Liver (tissue), 9 donors: ENCODE measurements around the gene JAKMIP2. TPM values are rescaled to one million over a fixed set of nuclear protein-coding genes. Genes with fewer than 3 reads are reported as not detected.

Experiments used
- DNase-seq: peaks from one replicate; pipeline ENCODE4 v3.0.0-alpha.2; 2017; ENCODE audit warnings: low spot score
- H3K27ac ChIP-seq, 2 donors: one replicate each; pipeline ENCODE4 v1.7.0; 2013; ENCODE audit warnings: inconsistent platforms in 2 of 2, low read length in 2 of 2, control low read depth in 1 of 2, low read depth in 1 of 2, mild to moderate bottlenecking in 1 of 2
- H3K27me3 ChIP-seq, 4 donors: one replicate each; pipeline versions ENCODE4 v1.6.1 to v1.7.0; 2013; ENCODE audit warnings: low read length in 3 of 4, inconsistent platforms in 1 of 4, mild to moderate bottlenecking in 1 of 4, moderate library complexity in 1 of 4; ENCODE audit not compliant: control insufficient read depth in 4 of 4, insufficient read depth in 4 of 4
- H3K36me3 ChIP-seq, 4 donors: one replicate each; pipeline versions ENCODE4 v1.6.1 to v1.7.0; 2013; ENCODE audit warnings: low read length in 3 of 4, mild to moderate bottlenecking in 3 of 4, low read depth in 1 of 4, moderate library complexity in 1 of 4; ENCODE audit not compliant: control insufficient read depth in 4 of 4, insufficient read depth in 3 of 4
- H3K4me1 ChIP-seq, 4 donors: one replicate each; pipeline versions ENCODE4 v1.6.1 to v1.7.0; 2013; ENCODE audit warnings: low read length in 3 of 4, mild to moderate bottlenecking in 3 of 4, moderate library complexity in 1 of 4; ENCODE audit not compliant: control insufficient read depth in 4 of 4, insufficient read depth in 4 of 4
- H3K4me3 ChIP-seq, 3 donors: one replicate each; pipeline versions ENCODE4 v1.6.1 to v1.7.0; 2013; ENCODE audit warnings: low read length in 3 of 3, control low read depth in 1 of 3, low read depth in 1 of 3, mild to moderate bottlenecking in 1 of 3
- H3K9ac ChIP-seq, 2 donors: one replicate each; pipeline ENCODE4 v1.7.0; 2013; ENCODE audit warnings: low read length in 2 of 2, mild to moderate bottlenecking in 2 of 2, moderate library complexity in 2 of 2, control low read depth in 1 of 2, low read depth in 1 of 2
- H3K9me3 ChIP-seq, 4 donors: one replicate each; pipeline versions ENCODE4 v1.6.1 to v1.7.0; 2013; ENCODE audit warnings: low read length in 3 of 4; ENCODE audit not compliant: control insufficient read depth in 4 of 4
- ATF3 ChIP-seq: IDR thresholded peaks from 2 replicates; pipeline ENCODE4 v1.6.1; 2016; ENCODE audit warnings: antibody characterized with exemption
- EGR1 ChIP-seq, 2 donors: IDR thresholded peaks; 2 replicates each; pipeline ENCODE4 v1.6.1; 2016 to 2018; ENCODE audit warnings: antibody characterized with exemption in 2 of 2, low read depth in 2 of 2
- FOXA1 ChIP-seq: IDR thresholded peaks from 2 replicates; pipeline ENCODE4 v1.6.1; 2016; ENCODE audit warnings: antibody characterized with exemption
- FOXA2 ChIP-seq: IDR thresholded peaks from 2 replicates; pipeline ENCODE4 v1.6.1; 2016; ENCODE audit warnings: antibody characterized with exemption
- GABPA ChIP-seq, 2 donors: IDR thresholded peaks in 1 of 2; conservative IDR thresholded peaks in 1 of 2; 2 replicates each; pipeline ENCODE4 v1.6.1; 2016; ENCODE audit warnings: antibody characterized with exemption in 2 of 2, mild to moderate bottlenecking in 1 of 2, moderate library complexity in 1 of 2
- HNF4A ChIP-seq, 2 donors: conservative IDR thresholded peaks; 2 replicates each; pipeline ENCODE4 v1.6.1; 2016; ENCODE audit warnings: antibody characterized with exemption in 2 of 2, mild to moderate bottlenecking in 2 of 2
- HNF4G ChIP-seq: IDR thresholded peaks from 2 replicates; pipeline ENCODE4 v1.6.1; 2016; ENCODE audit warnings: antibody characterized with exemption
- JUND ChIP-seq, 2 donors: IDR thresholded peaks; 2 replicates each; pipeline ENCODE4 v1.6.1; 2016; ENCODE audit warnings: antibody characterized with exemption in 2 of 2
- NR2F2 ChIP-seq: IDR thresholded peaks from 2 replicates; pipeline ENCODE4 v1.6.1; 2016; ENCODE audit warnings: antibody characterized with exemption
- RAD21 ChIP-seq, 2 donors: IDR thresholded peaks; 2 replicates each; pipeline ENCODE4 v1.6.1; 2016; ENCODE audit warnings: antibody characterized with exemption in 2 of 2, mild to moderate bottlenecking in 2 of 2
- RXRA ChIP-seq, 2 donors: IDR thresholded peaks; 2 replicates each; pipeline ENCODE4 v1.6.1; 2017 to 2018; ENCODE audit warnings: antibody characterized with exemption in 2 of 2, mild to moderate bottlenecking in 1 of 2
- SP1 ChIP-seq: IDR thresholded peaks from 2 replicates; pipeline ENCODE4 v1.6.1; 2018; ENCODE audit warnings: antibody characterized with exemption, mild to moderate bottlenecking
- TAF1 ChIP-seq: conservative IDR thresholded peaks from 2 replicates; pipeline ENCODE4 v1.6.1; 2016; ENCODE audit warnings: antibody characterized with exemption, mild to moderate bottlenecking
- YY1 ChIP-seq: IDR thresholded peaks from 2 replicates; pipeline ENCODE4 v1.6.1; 2016; ENCODE audit warnings: antibody characterized with exemption, mild to moderate bottlenecking
- WGBS: extraction: QIAGEN DNeasy Blood & Tissue Kit; methylation state at CpG from one replicate; pipeline ENCODE4 v1.1.7; 2013; 5-methylcytosine and 5-hydroxymethylcytosine counted together
- polyA plus RNA-seq, 2 donors: library from polyadenylated mRNA; stranded (reverse) in 1 of 2; unstranded in 1 of 2; fragments of 200-250 nt in 1 of 2; fragments of >200 nt in 1 of 2; fragmentation: Nextera tagmentation in 1 of 2; extraction: Ambion mirVana in 1 of 2; gene quantifications; one replicate each; pipeline versions ENCODE4 v1.2.1 to v1.2.3, GENCODE V29; 2013 to 2015
- total RNA-seq, 2 donors: library from RNA; depleted of rRNA; stranded (reverse); fragments of >200 nt; gene quantifications; one replicate each; pipeline ENCODE4 v1.2.3, GENCODE V29; 2014
- TF ChIP-seq, protein P1 (sequence below): fragments of 150-350 bp; IDR thresholded peaks from 2 replicates; pipeline ENCODE4 v1.5.1; 2017; ENCODE audit warnings: improper control_type of control experiment, low read depth, low read length; ENCODE audit not compliant: missing input control
- TF ChIP-seq, protein P2 (sequence below): IDR thresholded peaks from 2 replicates; pipeline ENCODE4 v1.6.1; 2016; ENCODE audit warnings: antibody characterized with exemption
- TF ChIP-seq, protein P3 (sequence below): IDR thresholded peaks from 2 replicates; pipeline ENCODE4 v1.6.1; 2016; ENCODE audit warnings: antibody characterized with exemption
- TF ChIP-seq, protein P4 (sequence below): IDR thresholded peaks from 2 replicates; pipeline ENCODE4 v1.6.1; 2016; ENCODE audit warnings: antibody characterized with exemption, mild to moderate bottlenecking
- donor health status: healthy.
- donor health status: healthy.
- donor health status: healthy.
- donor health status: healthy.
- donor health status: healthy.

Gene JAKMIP2
- total and polyA plus RNA-seq, 4 donors: 0.06 to 0.38 (median 0.24) TPM

DNA sequence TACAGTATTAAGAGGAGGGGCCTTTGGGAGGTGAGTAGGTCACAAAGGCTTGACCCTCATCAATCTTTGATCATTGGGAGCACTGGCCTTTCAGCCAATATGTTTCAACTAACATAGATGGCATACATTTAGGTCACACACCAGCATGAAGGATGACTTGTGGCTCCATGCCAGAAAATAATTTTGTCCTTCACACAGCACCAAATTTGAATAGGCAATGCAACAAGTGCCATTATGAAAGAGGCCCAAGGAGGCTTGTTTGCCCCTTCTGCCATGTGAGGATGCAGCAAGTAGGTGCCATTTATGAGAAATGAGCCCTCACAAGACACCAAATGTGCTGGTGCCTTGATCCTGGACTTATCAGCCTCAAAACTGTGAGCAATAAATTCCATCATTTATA is 81.1 kb downstream of the JAKMIP2 start (continued):
- TF ChIP-seq FOXA2 (no peak), NR2F2 (no peak), RAD21 (IDR thresholded peaks at IDR 0.05) (no peak), GABPA (IDR thresholded peaks at IDR 0.05 in 1 of 2, conservative IDR thresholded peaks at IDR 0.05 in 1 of 2) (no peak)

GRCh38 chr5:147699496-147700088 is 82.9 kb downstream of the JAKMIP2 start:
- 93% methylated on average over 3 of the region's 3 CpGs for WGBS
- no peaks in the 10 kb centered on the region for H3K36me3 ChIP-seq
- peaks cover 0 to 3% (median 0%) of the 10 kb centered on the region in 4 donors for H3K9me3 ChIP-seq
- no peak overlapping the region for H3K27ac ChIP-seq
- no peak overlapping the region for H3K4me3 ChIP-seq
- DNase-seq: no peak
- no peak overlapping the region for H3K9ac ChIP-seq
- no peaks in the 10 kb centered on the region for H3K27me3 ChIP-seq
- no peak for TF ChIP-seq GABPA (IDR thresholded peaks at IDR 0.05 in 1 of 2, conservative IDR thresholded peaks at IDR 0.05 in 1 of 2)
- TF ChIP-seq NR2F2: no peak
- TF ChIP-seq RXRA (IDR thresholded peaks at IDR 0.05): no peak
- no peak for TF ChIP-seq FOXA2
- TF ChIP-seq EGR1 (IDR thresholded peaks at IDR 0.05; ENCODE audit: low read depth in 2 of 2): no peak
- TF ChIP-seq, protein P1, sequence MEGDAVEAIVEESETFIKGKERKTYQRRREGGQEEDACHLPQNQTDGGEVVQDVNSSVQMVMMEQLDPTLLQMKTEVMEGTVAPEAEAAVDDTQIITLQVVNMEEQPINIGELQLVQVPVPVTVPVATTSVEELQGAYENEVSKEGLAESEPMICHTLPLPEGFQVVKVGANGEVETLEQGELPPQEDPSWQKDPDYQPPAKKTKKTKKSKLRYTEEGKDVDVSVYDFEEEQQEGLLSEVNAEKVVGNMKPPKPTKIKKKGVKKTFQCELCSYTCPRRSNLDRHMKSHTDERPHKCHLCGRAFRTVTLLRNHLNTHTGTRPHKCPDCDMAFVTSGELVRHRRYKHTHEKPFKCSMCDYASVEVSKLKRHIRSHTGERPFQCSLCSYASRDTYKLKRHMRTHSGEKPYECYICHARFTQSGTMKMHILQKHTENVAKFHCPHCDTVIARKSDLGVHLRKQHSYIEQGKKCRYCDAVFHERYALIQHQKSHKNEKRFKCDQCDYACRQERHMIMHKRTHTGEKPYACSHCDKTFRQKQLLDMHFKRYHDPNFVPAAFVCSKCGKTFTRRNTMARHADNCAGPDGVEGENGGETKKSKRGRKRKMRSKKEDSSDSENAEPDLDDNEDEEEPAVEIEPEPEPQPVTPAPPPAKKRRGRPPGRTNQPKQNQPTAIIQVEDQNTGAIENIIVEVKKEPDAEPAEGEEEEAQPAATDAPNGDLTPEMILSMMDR: no peak
- no peak for TF ChIP-seq HNF4A (conservative IDR thresholded peaks at IDR 0.05)
- TF ChIP-seq SP1: no peak
- TF ChIP-seq FOXA1: no peak
- TF ChIP-seq HNF4G: no peak
- TF ChIP-seq YY1: no peak
- no peak for TF ChIP-seq TAF1
- TF ChIP-seq, protein P2, sequence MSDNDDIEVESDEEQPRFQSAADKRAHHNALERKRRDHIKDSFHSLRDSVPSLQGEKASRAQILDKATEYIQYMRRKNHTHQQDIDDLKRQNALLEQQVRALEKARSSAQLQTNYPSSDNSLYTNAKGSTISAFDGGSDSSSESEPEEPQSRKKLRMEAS: no peak
- TF ChIP-seq JUND (IDR thresholded peaks at IDR 0.05): no peak
- TF ChIP-seq, protein P3, sequence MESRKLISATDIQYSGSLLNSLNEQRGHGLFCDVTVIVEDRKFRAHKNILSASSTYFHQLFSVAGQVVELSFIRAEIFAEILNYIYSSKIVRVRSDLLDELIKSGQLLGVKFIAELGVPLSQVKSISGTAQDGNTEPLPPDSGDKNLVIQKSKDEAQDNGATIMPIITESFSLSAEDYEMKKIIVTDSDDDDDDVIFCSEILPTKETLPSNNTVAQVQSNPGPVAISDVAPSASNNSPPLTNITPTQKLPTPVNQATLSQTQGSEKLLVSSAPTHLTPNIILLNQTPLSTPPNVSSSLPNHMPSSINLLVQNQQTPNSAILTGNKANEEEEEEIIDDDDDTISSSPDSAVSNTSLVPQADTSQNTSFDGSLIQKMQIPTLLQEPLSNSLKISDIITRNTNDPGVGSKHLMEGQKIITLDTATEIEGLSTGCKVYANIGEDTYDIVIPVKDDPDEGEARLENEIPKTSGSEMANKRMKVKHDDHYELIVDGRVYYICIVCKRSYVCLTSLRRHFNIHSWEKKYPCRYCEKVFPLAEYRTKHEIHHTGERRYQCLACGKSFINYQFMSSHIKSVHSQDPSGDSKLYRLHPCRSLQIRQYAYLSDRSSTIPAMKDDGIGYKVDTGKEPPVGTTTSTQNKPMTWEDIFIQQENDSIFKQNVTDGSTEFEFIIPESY: no peak
- TF ChIP-seq RAD21 (IDR thresholded peaks at IDR 0.05): no peak
- TF ChIP-seq ATF3: no peak
- TF ChIP-seq, protein P4, sequence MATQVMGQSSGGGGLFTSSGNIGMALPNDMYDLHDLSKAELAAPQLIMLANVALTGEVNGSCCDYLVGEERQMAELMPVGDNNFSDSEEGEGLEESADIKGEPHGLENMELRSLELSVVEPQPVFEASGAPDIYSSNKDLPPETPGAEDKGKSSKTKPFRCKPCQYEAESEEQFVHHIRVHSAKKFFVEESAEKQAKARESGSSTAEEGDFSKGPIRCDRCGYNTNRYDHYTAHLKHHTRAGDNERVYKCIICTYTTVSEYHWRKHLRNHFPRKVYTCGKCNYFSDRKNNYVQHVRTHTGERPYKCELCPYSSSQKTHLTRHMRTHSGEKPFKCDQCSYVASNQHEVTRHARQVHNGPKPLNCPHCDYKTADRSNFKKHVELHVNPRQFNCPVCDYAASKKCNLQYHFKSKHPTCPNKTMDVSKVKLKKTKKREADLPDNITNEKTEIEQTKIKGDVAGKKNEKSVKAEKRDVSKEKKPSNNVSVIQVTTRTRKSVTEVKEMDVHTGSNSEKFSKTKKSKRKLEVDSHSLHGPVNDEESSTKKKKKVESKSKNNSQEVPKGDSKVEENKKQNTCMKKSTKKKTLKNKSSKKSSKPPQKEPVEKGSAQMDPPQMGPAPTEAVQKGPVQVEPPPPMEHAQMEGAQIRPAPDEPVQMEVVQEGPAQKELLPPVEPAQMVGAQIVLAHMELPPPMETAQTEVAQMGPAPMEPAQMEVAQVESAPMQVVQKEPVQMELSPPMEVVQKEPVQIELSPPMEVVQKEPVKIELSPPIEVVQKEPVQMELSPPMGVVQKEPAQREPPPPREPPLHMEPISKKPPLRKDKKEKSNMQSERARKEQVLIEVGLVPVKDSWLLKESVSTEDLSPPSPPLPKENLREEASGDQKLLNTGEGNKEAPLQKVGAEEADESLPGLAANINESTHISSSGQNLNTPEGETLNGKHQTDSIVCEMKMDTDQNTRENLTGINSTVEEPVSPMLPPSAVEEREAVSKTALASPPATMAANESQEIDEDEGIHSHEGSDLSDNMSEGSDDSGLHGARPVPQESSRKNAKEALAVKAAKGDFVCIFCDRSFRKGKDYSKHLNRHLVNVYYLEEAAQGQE: no peak
- H3K4me1 ChIP-seq: no peaks in the 10 kb centered on the region
